IMR-90 (cell line): ENCODE results near the gene PTX4. TPM values are rescaled to one million over a fixed set of nuclear protein-coding genes. Genes with fewer than 3 reads are reported as not detected.

ENCODE experiments used
- ATAC-seq: fragments of 200-7000 bp; cut with Tn5 transposase; 2 replicates; pipeline ENCODE4 v1.9.1; 2020; ENCODE audit warnings: low read depth, mild to moderate bottlenecking, moderate library complexity
- BruUV-seq: library from RNA; stranded (reverse); fragments of 400-500 nt; replicated peaks from 2 replicates; lab custom pipeline; 2021; lab: Mats Ljungman, UMichigan
- CTCF ChIA-PET: fragments of 300-600 bp; formaldehyde crosslinking; extraction: SDS; loops from one replicate; lab custom pipeline; 2021; ENCODE audit warnings: antibody characterized with exemption; lab: Yijun Ruan, JAX
- POLR2A ChIA-PET: fragments of 300-600 bp; sonication (Branson Sonifier 250); formaldehyde crosslinking; loops from one replicate; lab custom pipeline; 2022; ENCODE audit warnings: antibody characterized with exemption; ENCODE audit not compliant: unreplicated experiment; lab: Charles Lee
- DNase-seq: peaks from one replicate; pipeline ENCODE4 v3.0.0; 2013
- H2AFZ ChIP-seq: replicated peaks from 2 replicates; pipeline ENCODE3; 2013; ENCODE audit warnings: low read length, mild to moderate bottlenecking; ENCODE audit not compliant: poor library complexity
- H2AK5ac ChIP-seq: 2 replicates; pipeline ENCODE4 v1.6.1; 2013; ENCODE audit warnings: low read depth, low read length, inconsistent platforms
- H2AK9ac ChIP-seq: replicated peaks from 2 replicates; pipeline ENCODE3; 2013; ENCODE audit warnings: mild to moderate bottlenecking, low read depth, low read length, moderate library complexity; ENCODE audit not compliant: poor library complexity
- H2BK120ac ChIP-seq: 2 replicates; pipeline ENCODE4 v1.6.1; 2013; ENCODE audit warnings: low read depth, low read length, inconsistent platforms
- H2BK15ac ChIP-seq: 3 replicates; pipeline ENCODE4 v1.6.1; 2013; ENCODE audit warnings: low read depth, low read length, inconsistent platforms
- H2BK20ac ChIP-seq: 2 replicates; pipeline ENCODE4 v1.6.1; 2013; ENCODE audit warnings: low read depth, mild to moderate bottlenecking, inconsistent platforms, low read length, moderate library complexity
- H2BK5ac ChIP-seq: 2 replicates; pipeline ENCODE4 v1.6.1; 2013; ENCODE audit warnings: mild to moderate bottlenecking, low read depth, low read length, inconsistent platforms; ENCODE audit not compliant: poor library complexity, severe bottlenecking
- H3K14ac ChIP-seq: replicated peaks from 2 replicates; pipeline ENCODE4 v1.6.1; 2013; ENCODE audit warnings: low read depth, low read length, inconsistent platforms
- H3K18ac ChIP-seq: 2 replicates; pipeline ENCODE4 v1.6.1; 2013; ENCODE audit warnings: low read depth, low read length, control low read depth
- H3K23ac ChIP-seq: 2 replicates; pipeline ENCODE4 v1.6.1; 2013; ENCODE audit warnings: low read depth, low read length, inconsistent platforms
- H3K27ac ChIP-seq: 2 replicates; pipeline ENCODE4 v1.5.1; 2013; ENCODE audit warnings: mild to moderate bottlenecking, control low read depth, low read length; ENCODE audit not compliant: insufficient read depth
- H3K27me3 ChIP-seq: 2 replicates; pipeline ENCODE4 v1.6.1; 2013; ENCODE audit warnings: low read length; ENCODE audit not compliant: control insufficient read depth, insufficient read depth
- H3K36me3 ChIP-seq: 2 replicates; pipeline ENCODE4 v1.6.1; 2013; ENCODE audit warnings: low read length, mixed read lengths; ENCODE audit not compliant: control insufficient read depth, insufficient read depth
- H3K4ac ChIP-seq: 2 replicates; pipeline ENCODE4 v1.6.1; 2013; ENCODE audit warnings: low read depth, low read length, inconsistent platforms
- H3K4me1 ChIP-seq: 2 replicates; pipeline ENCODE4 v1.6.1; 2013; ENCODE audit warnings: low read length, mixed read lengths; ENCODE audit not compliant: control insufficient read depth, insufficient read depth
- H3K4me2 ChIP-seq: 2 replicates; pipeline ENCODE4 v1.6.1; 2013; ENCODE audit warnings: low read depth, mild to moderate bottlenecking, control low read depth, low read length, moderate library complexity
- H3K4me3 ChIP-seq: 2 replicates; pipeline ENCODE4 v1.5.1; 2013; ENCODE audit warnings: low read depth, mild to moderate bottlenecking, control low read depth, low read length, moderate library complexity; ENCODE audit not compliant: insufficient read depth
- H3K56ac ChIP-seq: 2 replicates; pipeline ENCODE4 v1.6.1; 2013; ENCODE audit warnings: low read length, inconsistent platforms; ENCODE audit not compliant: insufficient read depth; ENCODE audit errors: extremely low read depth
- H3K79me1 ChIP-seq, 2 experiments: 2 replicates each; pipeline ENCODE4 v1.6.1; 2013; ENCODE audit warnings: low read length in 2 of 2, inconsistent platforms in 1 of 2, low read depth in 1 of 2
- H3K9ac ChIP-seq: 2 replicates; pipeline ENCODE4 v1.6.1; 2013; ENCODE audit warnings: low read depth, low read length, control low read depth
- H3K9me1 ChIP-seq: 2 replicates; pipeline ENCODE4 v1.6.1; 2013; ENCODE audit warnings: low read length, inconsistent platforms; ENCODE audit not compliant: insufficient read depth
- H3K9me3 ChIP-seq: 2 replicates; pipeline ENCODE4 v1.6.1; 2013; ENCODE audit warnings: low read length; ENCODE audit not compliant: control insufficient read depth, insufficient read depth
- H4K20me1 ChIP-seq: 2 replicates; pipeline ENCODE4 v1.6.1; 2013; ENCODE audit warnings: low read length, inconsistent platforms; ENCODE audit not compliant: insufficient read depth
- H4K5ac ChIP-seq: 2 replicates; pipeline ENCODE4 v1.6.1; 2013; ENCODE audit warnings: mild to moderate bottlenecking, low read depth, low read length, control low read depth
- H4K8ac ChIP-seq, 2 experiments: 2 replicates each; pipeline ENCODE4 v1.6.1; 2013; ENCODE audit warnings: low read depth in 2 of 2, low read length in 2 of 2, control low read depth in 1 of 2, inconsistent platforms in 1 of 2
- H4K91ac ChIP-seq: 2 replicates; pipeline ENCODE4 v1.6.1; 2013; ENCODE audit warnings: low read depth, low read length, inconsistent platforms; ENCODE audit not compliant: insufficient read depth
- BHLHE40 ChIP-seq: fragments of 150-350 bp; IDR thresholded peaks from 2 replicates; pipeline ENCODE4 v1.6.1; 2016; ENCODE audit warnings: mild to moderate bottlenecking, low read depth, low read length
- CEBPB ChIP-seq: IDR thresholded peaks from 2 replicates; pipeline ENCODE4 v1.6.1; 2012; ENCODE audit warnings: low read depth, low read length, improper control_type of control experiment
- CHD1 ChIP-seq: IDR thresholded peaks from 2 replicates; pipeline ENCODE4 v1.6.1; 2012; ENCODE audit warnings: low read depth, low read length, improper control_type of control experiment
- ELK1 ChIP-seq: fragments of 150-350 bp; IDR thresholded peaks from 2 replicates; pipeline ENCODE4 v1.6.1; 2016; ENCODE audit warnings: low read depth, mild to moderate bottlenecking, low read length, moderate library complexity, borderline replicate concordance
- FOS ChIP-seq: fragments of 150-350 bp; IDR thresholded peaks from 2 replicates; pipeline ENCODE4 v1.6.1; 2016; ENCODE audit warnings: low read depth, low read length
- MAFK ChIP-seq: IDR thresholded peaks from 2 replicates; pipeline ENCODE4 v1.6.1; 2012; ENCODE audit warnings: low read depth, low read length, improper control_type of control experiment
- MAZ ChIP-seq: IDR thresholded peaks from 2 replicates; pipeline ENCODE4 v1.6.1; 2012; ENCODE audit warnings: low read depth, mild to moderate bottlenecking, low read length, improper control_type of control experiment, moderate library complexity, borderline replicate concordance
- MXI1 ChIP-seq: IDR thresholded peaks from 2 replicates; pipeline ENCODE4 v1.6.1; 2012; ENCODE audit warnings: low read depth, mild to moderate bottlenecking, low read length, moderate library complexity, borderline replicate concordance
- NFE2L2 ChIP-seq: fragments of 150-350 bp; IDR thresholded peaks from 2 replicates; pipeline ENCODE4 v1.6.1; 2016; ENCODE audit warnings: low read depth, mild to moderate bottlenecking, low read length
- RAD21 ChIP-seq: IDR thresholded peaks from 2 replicates; pipeline ENCODE4 v1.6.1; 2012; ENCODE audit warnings: low read length, improper control_type of control experiment
- RCOR1 ChIP-seq: IDR thresholded peaks from 2 replicates; pipeline ENCODE4 v1.6.1; 2012; ENCODE audit warnings: mild to moderate bottlenecking, low read length, improper control_type of control experiment; ENCODE audit not compliant: insufficient replicate concordance
- RFX5 ChIP-seq: IDR thresholded peaks from 2 replicates; pipeline ENCODE4 v1.8.0; 2012; ENCODE audit warnings: low read depth, mild to moderate bottlenecking, low read length, moderate library complexity
- USF2 ChIP-seq: fragments of 150-350 bp; IDR thresholded peaks from 2 replicates; pipeline ENCODE4 v1.6.1; 2017; ENCODE audit warnings: mild to moderate bottlenecking, antibody characterized with exemption, low read length, low read depth
- WGBS, 2 experiments: methylation state at CpG; one replicate each; pipeline versions ENCODE4 v1.1.5 to v1.1.7; 2013; ENCODE audit warnings: missing lambda C conversion rate in 2 of 2; ENCODE audit not compliant: insufficient read length in 1 of 2; ENCODE audit errors: extremely low coverage in 2 of 2; 5-methylcytosine and 5-hydroxymethylcytosine counted together
- dilution Hi-C: fragments of 300-500 bp; cut with HindIII; formaldehyde crosslinking; loops from one replicate; pipeline ENCODE4 v1.14.3; 2018; ENCODE audit warnings: low sequenced_read_pairs; ENCODE audit not compliant: unreplicated experiment
- in situ Hi-C: fragments of 300-500 bp; cut with MboI; formaldehyde crosslinking; loops from 3 replicates; pipeline ENCODE4 v1.14.3; 2019; ENCODE audit warnings: low sequenced_read_pairs, inconsistent platforms, mixed read lengths
- intact Hi-C: fragments of 100-400 bp; cut with micrococcal nuclease; formaldehyde crosslinking; loops from 2 replicates; pipeline ENCODE4 v1.10.0; 2022
- polyA plus RNA-seq, 3 experiments: library from polyadenylated mRNA; depleted of rRNA; stranded (reverse); fragments of >200 nt; gene quantifications; 2 replicates each; pipeline ENCODE4 v1.2.3, GENCODE V29; 2012; ENCODE audit warnings: low replicate concordance in 1 of 3
- total RNA-seq: library from RNA; depleted of rRNA; stranded (reverse); fragments of >200 nt; gene quantifications from 2 replicates; pipeline ENCODE4 v1.2.3, GENCODE V29; 2012
- TF ChIP-seq, protein P1 (sequence below): conservative IDR thresholded peaks from 2 replicates; pipeline ENCODE4 v1.5.1; 2012; ENCODE audit warnings: mild to moderate bottlenecking, low read depth, low read length, improper control_type of control experiment

PTX4 gene
- total and polyA plus RNA-seq, 2 of the 4 experiments (the other 2 are of a cell fraction): 0.07 TPM; not detected in 1

GRCh38 chr16:1444730-1445517, 43.8 kb downstream of the PTX4 start:
- CTCF ChIA-PET: no interaction called here
- 82% methylated on average over 13 of the region's 48 CpGs; no CpG with 5 or more reads in 1 of the 2 experiments for WGBS, 2 experiments
- no peak overlapping the region for H2AK9ac ChIP-seq

More at GRCh38 chr16:1444730-1445517, 43.8 kb downstream of the PTX4 start:
- H2BK120ac ChIP-seq: no peak overlapping the region
- dilution Hi-C loops: no loop called here
- no peak overlapping the region for H3K14ac ChIP-seq
- TF ChIP-seq NFE2L2 (no peak), RAD21 (no peak), USF2 (no peak), MAFK (no peak), RFX5 (no peak), BHLHE40 (no peak), CHD1 (no peak), MXI1 (no peak), FOS (no peak), MAZ (no peak), RCOR1 (no peak), CEBPB (no peak), ELK1 (no peak)
- TF ChIP-seq, protein P1, sequence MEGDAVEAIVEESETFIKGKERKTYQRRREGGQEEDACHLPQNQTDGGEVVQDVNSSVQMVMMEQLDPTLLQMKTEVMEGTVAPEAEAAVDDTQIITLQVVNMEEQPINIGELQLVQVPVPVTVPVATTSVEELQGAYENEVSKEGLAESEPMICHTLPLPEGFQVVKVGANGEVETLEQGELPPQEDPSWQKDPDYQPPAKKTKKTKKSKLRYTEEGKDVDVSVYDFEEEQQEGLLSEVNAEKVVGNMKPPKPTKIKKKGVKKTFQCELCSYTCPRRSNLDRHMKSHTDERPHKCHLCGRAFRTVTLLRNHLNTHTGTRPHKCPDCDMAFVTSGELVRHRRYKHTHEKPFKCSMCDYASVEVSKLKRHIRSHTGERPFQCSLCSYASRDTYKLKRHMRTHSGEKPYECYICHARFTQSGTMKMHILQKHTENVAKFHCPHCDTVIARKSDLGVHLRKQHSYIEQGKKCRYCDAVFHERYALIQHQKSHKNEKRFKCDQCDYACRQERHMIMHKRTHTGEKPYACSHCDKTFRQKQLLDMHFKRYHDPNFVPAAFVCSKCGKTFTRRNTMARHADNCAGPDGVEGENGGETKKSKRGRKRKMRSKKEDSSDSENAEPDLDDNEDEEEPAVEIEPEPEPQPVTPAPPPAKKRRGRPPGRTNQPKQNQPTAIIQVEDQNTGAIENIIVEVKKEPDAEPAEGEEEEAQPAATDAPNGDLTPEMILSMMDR: no peak
- H4K8ac ChIP-seq: no peak overlapping the region
- POLR2A ChIA-PET: no interaction called here
- H4K5ac ChIP-seq: no peak overlapping the region
- no peak overlapping the region for H3K27ac ChIP-seq
- H3K9me3 ChIP-seq: no peaks in the 10 kb centered on the region
- H3K4ac ChIP-seq: no peak overlapping the region
- in situ Hi-C loops: no loop called here
- no peak overlapping the region for H3K18ac ChIP-seq
- no peaks in the 10 kb centered on the region for H3K79me1 ChIP-seq
- H3K4me2 ChIP-seq: no peak overlapping the region
- no peak overlapping the region for H3K23ac ChIP-seq
- no peak overlapping the region for H3K56ac ChIP-seq
- BruUV-seq: no TSS peak
- H4K20me1 ChIP-seq: no peaks in the 10 kb centered on the region
- H2BK15ac ChIP-seq: no peak overlapping the region
- intact Hi-C loops: no loop called here
- H3K4me1 ChIP-seq: no peaks in the 10 kb centered on the region
- H2AFZ ChIP-seq: no peak overlapping the region
- H3K27me3 ChIP-seq: no peaks in the 10 kb centered on the region
- no peak for ATAC-seq
- peaks cover 16% of the 10 kb centered on the region; the same call in 1 of the 2 replicates for H3K36me3 ChIP-seq
- H2BK5ac ChIP-seq: no peak overlapping the region
- no peak for DNase-seq
- no peak overlapping the region for H2AK5ac ChIP-seq
- no peak overlapping the region for H2BK20ac ChIP-seq
- no peak overlapping the region for H3K9ac ChIP-seq
- no peaks in the 10 kb centered on the region for H3K9me1 ChIP-seq
- no peak overlapping the region for H4K91ac ChIP-seq
- H3K4me3 ChIP-seq: no peak overlapping the region
